Prostate gland (tissue), 2 donors: ENCODE measurements around the gene GPC2. TPM values are rescaled to one million over a fixed set of nuclear protein-coding genes. Genes with fewer than 3 reads are reported as not detected.

Experiments
- DNase-seq: peaks from one replicate; pipeline ENCODE4 v3.0.0-alpha.2; 2019; ENCODE audit warnings: low spot score
- H3K27ac ChIP-seq, 2 donors: fragments of 200-600 bp; sonication (generic); 2 replicates each; pipeline ENCODE4 v1.5.1; 2017 to 2019
- H3K27me3 ChIP-seq: fragments of 200-600 bp; sonication (generic); replicated peaks from 2 replicates; pipeline ENCODE4 v1.5.1; 2019; ENCODE audit not compliant: insufficient read depth
- H3K36me3 ChIP-seq, 2 donors: fragments of 200-600 bp; sonication (generic); 1 replicate in 1 of 2; 2 replicates in 1 of 2; pipeline versions ENCODE4 v1.5.1 to v1.8.1; 2017 to 2019
- H3K4me1 ChIP-seq: fragments of 200-600 bp; sonication (generic); replicated peaks from 2 replicates; pipeline ENCODE4 v1.5.1; 2019
- H3K4me3 ChIP-seq, 2 donors: fragments of 200-600 bp; sonication (generic); 2 replicates each; pipeline ENCODE4 v1.5.1; 2017 to 2019
- H3K9me3 ChIP-seq: fragments of 200-600 bp; sonication (generic); 2 replicates; pipeline ENCODE4 v1.5.1; 2017
- CTCF ChIP-seq, 4 experiments: fragments of 200-600 bp in 2 of 4; fragments of 450-650 bp in 2 of 4; sonication (generic) in 2 of 4; IDR thresholded peaks; 1 replicate in 3 of 4; 2 replicates in 1 of 4; pipeline ENCODE4 v1.5.1; 2016 to 2019; ENCODE audit warnings: antibody characterized with exemption in 4 of 4, mild to moderate bottlenecking in 2 of 4, moderate library complexity in 2 of 4
- POLR2A ChIP-seq: fragments of 450-650 bp; IDR thresholded peaks from one replicate; pipeline ENCODE4 v1.6.1; 2016; ENCODE audit warnings: antibody characterized with exemption, mild to moderate bottlenecking
- POLR2AphosphoS5 ChIP-seq: sonication (generic); formaldehyde crosslinking; IDR thresholded peaks from one replicate; pipeline ENCODE4 v1.6.1; 2017; ENCODE audit warnings: antibody characterized with exemption
- WGBS: methylation state at CpG from one replicate; pipeline ENCODE4 v1.1.5; 2018; 5-methylcytosine and 5-hydroxymethylcytosine counted together
- intact Hi-C: fragments of 100-400 bp; cut with DNase I; formaldehyde crosslinking; loops from one replicate; pipeline ENCODE4 v1.14.2; 2022
- total RNA-seq, 2 donors: library from RNA; depleted of rRNA; stranded (reverse); fragments of >200 nt; gene quantifications; one replicate each; pipeline ENCODE4 v1.1.0, GENCODE V29; 2016

Gene GPC2
- total RNA-seq, 2 donors from 2014 or later = 1.7 to 2.8 TPM

- intact Hi-C loops = no loop called here
- no peaks in the 10 kb centered on the region for H3K4me1 ChIP-seq
- WGBS = 81% methylated on average over 5 of the region's 5 CpGs
- H3K9me3 ChIP-seq = no peaks in the 10 kb centered on the region
- H3K27me3 ChIP-seq = no peaks in the 10 kb centered on the region
- no peak for TF ChIP-seq POLR2A
- TF ChIP-seq CTCF (IDR thresholded peaks at IDR 0.05) = no peak
- TF ChIP-seq POLR2AphosphoS5 = no peak
- H3K27ac ChIP-seq = no peak overlapping the region
- H3K4me3 ChIP-seq = no peak overlapping the region
- H3K36me3 ChIP-seq = no peaks in the 10 kb centered on the region
- DNase-seq = no peak
Measured at GRCh38 chr7:100210805-100211204, 33.6 kb upstream of the GPC2 start.

GRCh38 chr7:100209493-100209892 is 32.3 kb upstream of the GPC2 start:
- WGBS = 73% methylated on average over 6 of the region's 6 CpGs
- intact Hi-C loops = no loop called here
- DNase-seq = no peak

GRCh38 chr7:100208911-100209408 is 31.8 kb upstream of the GPC2 start:
- intact Hi-C loops = no loop called here
- no peaks in the 10 kb centered on the region for H3K4me1 ChIP-seq
- no peak overlapping the region for H3K4me3 ChIP-seq
- no peaks in the 10 kb centered on the region for H3K9me3 ChIP-seq
- H3K27me3 ChIP-seq = no peaks in the 10 kb centered on the region
- TF ChIP-seq POLR2AphosphoS5 (no peak), POLR2A (no peak), CTCF (IDR thresholded peaks at IDR 0.05) (no peak)
- WGBS = 32% methylated on average over 6 of the region's 6 CpGs
- no peak overlapping the region for H3K27ac ChIP-seq
- no peak for DNase-seq
- H3K36me3 ChIP-seq = no peaks in the 10 kb centered on the region

More at GRCh38 chr7:100209493-100209892, 32.3 kb upstream of the GPC2 start:
- no peaks in the 10 kb centered on the region for H3K4me1 ChIP-seq
- TF ChIP-seq CTCF (IDR thresholded peaks at IDR 0.05) = no peak
- no peak for TF ChIP-seq POLR2AphosphoS5
- no peak for TF ChIP-seq POLR2A
- H3K4me3 ChIP-seq = no peak overlapping the region
- H3K36me3 ChIP-seq = no peaks in the 10 kb centered on the region
- H3K9me3 ChIP-seq = no peaks in the 10 kb centered on the region
- H3K27ac ChIP-seq = no peak overlapping the region
- H3K27me3 ChIP-seq = no peaks in the 10 kb centered on the region

GRCh38 chr7:100204454-100204853 is 27.3 kb upstream of the GPC2 start:
- Histone ChIP-seq H3K36me3 (no peaks in the 10 kb centered on the region), H3K27me3 (no peaks in the 10 kb centered on the region), H3K4me1 (no peaks in the 10 kb centered on the region), H3K27ac (no peak overlapping the region), H3K9me3 (no peaks in the 10 kb centered on the region), H3K4me3 (no peak overlapping the region)
- intact Hi-C loops = no loop called here
- WGBS = 83% methylated on average over 9 of the region's 9 CpGs
- DNase-seq = no peak
- TF ChIP-seq CTCF (IDR thresholded peaks at IDR 0.05) = no peak
- no peak for TF ChIP-seq POLR2AphosphoS5
- no peak for TF ChIP-seq POLR2A

GRCh38 chr7:100200693-100201092 is 23.5 kb upstream of the GPC2 start:
- intact Hi-C loops = no loop called here
- Histone ChIP-seq H3K4me1 (no peaks in the 10 kb centered on the region), H3K36me3 (no peaks in the 10 kb centered on the region), H3K9me3 (no peaks in the 10 kb centered on the region), H3K4me3 (no peak overlapping the region), H3K27ac (no peak overlapping the region), H3K27me3 (no peaks in the 10 kb centered on the region)
- 83% methylated on average over 11 of the region's 11 CpGs for WGBS
- TF ChIP-seq POLR2AphosphoS5 = no peak
- no peak for TF ChIP-seq POLR2A
- TF ChIP-seq CTCF (IDR thresholded peaks at IDR 0.05) = no peak
- DNase-seq = no peak
